Lung (tissue), 12 donors: ENCODE measurements around the gene TEF. TPM values are rescaled to one million over a fixed set of nuclear protein-coding genes. Genes with fewer than 3 reads are reported as not detected.

ENCODE experiments used
- ATAC-seq: fragments of 200-7000 bp; cut with Tn5 transposase; one replicate; pipeline ENCODE4 v1.9.1; 2020; ENCODE audit warnings: moderate number of reproducible peaks; ENCODE audit not compliant: insufficient read depth, low FRiP score
- DNase-seq, 3 donors: peaks; one replicate each; pipeline ENCODE4 v3.0.0-alpha.2; 2013 to 2017
- H3K27ac ChIP-seq, 2 donors: one replicate each; pipeline ENCODE4 v1.5.1; 2013; ENCODE audit warnings: mild to moderate bottlenecking in 2 of 2, moderate library complexity in 2 of 2, control low read depth in 1 of 2, inconsistent platforms in 1 of 2, low read depth in 1 of 2, low read length in 1 of 2
- H3K27me3 ChIP-seq, 3 donors: one replicate each; pipeline ENCODE4 v1.5.1; 2013; ENCODE audit warnings: low read length in 2 of 3; ENCODE audit not compliant: control insufficient read depth in 3 of 3, insufficient read depth in 3 of 3
- H3K36me3 ChIP-seq, 4 donors: one replicate each; pipeline ENCODE4 v1.5.1; 2013; ENCODE audit warnings: low read length in 4 of 4, mild to moderate bottlenecking in 1 of 4, moderate library complexity in 1 of 4; ENCODE audit not compliant: control insufficient read depth in 4 of 4, insufficient read depth in 4 of 4
- H3K4me1 ChIP-seq, 5 donors: one replicate each; pipeline ENCODE4 v1.5.1; 2013; ENCODE audit warnings: low read length in 5 of 5, mild to moderate bottlenecking in 2 of 5, moderate library complexity in 1 of 5; ENCODE audit not compliant: control insufficient read depth in 5 of 5, insufficient read depth in 5 of 5
- H3K4me3 ChIP-seq: one replicate; pipeline ENCODE4 v1.5.1; 2013; ENCODE audit warnings: mild to moderate bottlenecking, control low read depth, moderate library complexity
- H3K9ac ChIP-seq, 2 donors: one replicate each; pipeline ENCODE4 v1.5.1; 2013; ENCODE audit warnings: low read length in 2 of 2, control low read depth in 1 of 2; ENCODE audit not compliant: insufficient read depth in 1 of 2
- H3K9me3 ChIP-seq, 4 donors: one replicate each; pipeline ENCODE4 v1.5.1; 2013; ENCODE audit warnings: low read length in 3 of 4, mild to moderate bottlenecking in 1 of 4, moderate library complexity in 1 of 4; ENCODE audit not compliant: control insufficient read depth in 4 of 4, insufficient read depth in 3 of 4
- WGBS, 2 donors: extraction: QIAGEN DNeasy Blood & Tissue Kit; methylation state at CpG; one replicate each; pipeline ENCODE4 v1.1.7; 2013; 5-methylcytosine and 5-hydroxymethylcytosine counted together
- polyA plus RNA-seq, 2 donors: library from polyadenylated mRNA; stranded (reverse); fragments of 200-250 nt; gene quantifications; one replicate each; pipeline ENCODE4 v1.2.1, GENCODE V29; 2013
- total RNA-seq, 2 donors: library from RNA; depleted of rRNA in 1 of 2; stranded (reverse); fragments of >200 nt in 1 of 2; gene quantifications; one replicate each; pipeline ENCODE4 v1.2.1, GENCODE V29; 2014 to 2021
- TF ChIP-seq, protein P1 (sequence below): IDR thresholded peaks from 2 replicates; pipeline ENCODE4 v1.5.1; 2012; ENCODE audit warnings: mild to moderate bottlenecking; ENCODE audit errors: control extremely low read depth, extremely low read depth
- donor health status: control.
- donor health status: control.
- donor health status: Bipolar disorder and iron deficiency.
- donor health status: healthy.
- donor health status: DM: yes; HTN: yes; CAD: no.

Gene TEF
- total and polyA plus RNA-seq, 4 donors, result 6.4 to 23.8 (median 14.1) TPM

DNA sequence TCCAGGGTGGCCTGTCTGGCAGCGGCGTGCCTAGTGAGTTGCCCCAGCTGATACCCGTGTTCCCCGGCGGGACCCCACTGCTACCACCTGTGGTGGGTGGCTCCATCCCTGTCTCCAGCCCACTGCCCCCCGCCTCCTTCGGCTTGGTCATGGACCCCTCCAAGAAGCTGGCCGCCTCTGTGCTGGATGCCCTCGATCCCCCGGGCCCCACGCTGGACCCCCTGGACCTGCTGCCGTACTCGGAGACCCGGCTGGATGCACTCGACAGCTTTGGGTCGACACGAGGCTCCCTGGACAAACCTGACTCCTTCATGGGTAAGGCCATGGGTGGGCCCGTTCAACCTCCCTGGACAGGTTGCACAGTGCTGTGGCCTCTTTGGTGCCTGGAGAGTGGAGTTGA lies 41.9 kb upstream of the TEF start:
- DNase-seq (no peak), ATAC-seq (no peak)
- H3K4me1 ChIP-seq, result no peaks in the 10 kb centered on the region
- peaks cover 12 to 58% (median 17%) of the 10 kb centered on the region in 4 donors for H3K36me3 ChIP-seq
- 96% methylated on average over 14 to 18 of the region's 18 CpGs for WGBS, 2 donors
- no peak overlapping the region for H3K27ac ChIP-seq
- H3K9me3 ChIP-seq, result no peaks in the 10 kb centered on the region
- TF ChIP-seq, protein P1, sequence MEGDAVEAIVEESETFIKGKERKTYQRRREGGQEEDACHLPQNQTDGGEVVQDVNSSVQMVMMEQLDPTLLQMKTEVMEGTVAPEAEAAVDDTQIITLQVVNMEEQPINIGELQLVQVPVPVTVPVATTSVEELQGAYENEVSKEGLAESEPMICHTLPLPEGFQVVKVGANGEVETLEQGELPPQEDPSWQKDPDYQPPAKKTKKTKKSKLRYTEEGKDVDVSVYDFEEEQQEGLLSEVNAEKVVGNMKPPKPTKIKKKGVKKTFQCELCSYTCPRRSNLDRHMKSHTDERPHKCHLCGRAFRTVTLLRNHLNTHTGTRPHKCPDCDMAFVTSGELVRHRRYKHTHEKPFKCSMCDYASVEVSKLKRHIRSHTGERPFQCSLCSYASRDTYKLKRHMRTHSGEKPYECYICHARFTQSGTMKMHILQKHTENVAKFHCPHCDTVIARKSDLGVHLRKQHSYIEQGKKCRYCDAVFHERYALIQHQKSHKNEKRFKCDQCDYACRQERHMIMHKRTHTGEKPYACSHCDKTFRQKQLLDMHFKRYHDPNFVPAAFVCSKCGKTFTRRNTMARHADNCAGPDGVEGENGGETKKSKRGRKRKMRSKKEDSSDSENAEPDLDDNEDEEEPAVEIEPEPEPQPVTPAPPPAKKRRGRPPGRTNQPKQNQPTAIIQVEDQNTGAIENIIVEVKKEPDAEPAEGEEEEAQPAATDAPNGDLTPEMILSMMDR, result no peak
- H3K27me3 ChIP-seq, result no peaks in the 10 kb centered on the region
- no peak overlapping the region for H3K4me3 ChIP-seq
- no peak overlapping the region for H3K9ac ChIP-seq

DNA sequence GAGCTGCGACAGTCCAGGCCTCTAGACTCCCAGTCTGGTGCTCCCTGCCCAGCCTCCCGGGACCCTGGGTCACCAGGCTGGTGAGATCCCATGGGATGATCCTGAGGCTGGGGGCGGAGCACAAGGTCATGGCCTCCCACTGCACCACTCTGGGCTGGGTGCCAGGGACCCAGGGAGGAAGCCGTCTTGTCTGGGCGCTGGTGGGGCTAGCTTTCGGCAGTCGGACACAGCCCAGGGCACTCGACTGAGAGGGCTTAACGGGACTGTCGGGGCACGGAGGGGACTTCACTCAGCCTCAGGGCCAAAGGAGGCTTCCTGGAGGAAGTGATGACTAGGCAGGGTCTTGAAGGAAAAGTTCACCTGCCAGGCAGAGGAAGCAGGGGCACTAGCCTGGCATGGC lies 41.4 kb upstream of the TEF start:
- H3K27me3 ChIP-seq, result no peaks in the 10 kb centered on the region
- H3K4me1 ChIP-seq, result no peaks in the 10 kb centered on the region
- DNase-seq (no peak), ATAC-seq (no peak)
- no peak overlapping the region for H3K9ac ChIP-seq
- H3K27ac ChIP-seq, result no peak overlapping the region
- peaks cover 12 to 55% (median 17%) of the 10 kb centered on the region in 4 donors for H3K36me3 ChIP-seq
- 83 to 91% methylated on average over 11 of the region's 11 CpGs for WGBS, 2 donors
- H3K4me3 ChIP-seq, result no peak overlapping the region
- H3K9me3 ChIP-seq, result no peaks in the 10 kb centered on the region
- TF ChIP-seq, protein P1, result no peak

DNA sequence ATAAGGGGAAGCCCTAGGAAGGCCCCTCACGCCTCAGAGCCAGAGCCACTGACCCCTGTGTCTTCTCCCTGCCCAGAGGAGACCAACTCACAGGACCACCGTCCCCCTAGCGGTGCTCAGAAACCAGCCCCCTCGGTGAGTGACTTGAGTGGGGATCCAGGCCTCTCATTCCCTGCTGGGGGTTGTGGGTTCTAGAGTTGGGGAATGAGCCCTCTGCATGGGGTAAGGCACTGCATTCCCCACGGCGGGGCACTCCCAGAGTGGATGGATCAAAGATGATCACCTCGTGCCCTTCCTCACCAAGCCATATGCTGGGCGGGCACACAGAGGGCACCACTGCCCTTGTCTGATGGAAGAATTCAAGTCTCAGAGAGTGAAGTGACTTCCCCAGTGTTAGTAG lies 40.7 kb upstream of the TEF start:
- no peaks in the 10 kb centered on the region for H3K4me1 ChIP-seq
- peaks cover 11 to 56% (median 21%) of the 10 kb centered on the region in 4 donors for H3K36me3 ChIP-seq
- 96 to 97% methylated on average over 8 of the region's 8 CpGs for WGBS, 2 donors

DNA sequence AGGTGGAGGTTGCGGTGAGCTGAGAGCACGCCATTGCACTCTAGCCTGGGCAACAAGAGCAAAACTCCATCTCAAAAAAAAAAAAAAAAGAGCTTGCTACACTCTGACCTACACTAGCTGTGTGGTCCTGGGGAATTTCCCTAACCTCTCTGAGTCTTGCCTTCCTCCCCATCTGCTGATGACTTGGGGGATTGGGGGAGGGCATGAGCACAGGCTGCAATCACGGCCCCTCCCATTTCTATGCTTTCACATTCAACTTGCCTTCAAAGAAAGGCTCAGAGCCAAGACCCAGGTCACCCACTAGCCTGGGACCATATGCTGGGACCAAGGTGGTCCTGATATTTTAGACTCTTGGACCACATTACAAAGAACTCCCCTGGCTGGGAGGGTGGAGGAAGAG lies 39.8 kb upstream of the TEF start:
- TF ChIP-seq, protein P1, result no peak
- ATAC-seq, result no peak
- 88 to 96% methylated on average over 3 of the region's 3 CpGs for WGBS, 2 donors

More for the DNA sequence above, 40.7 kb upstream of the TEF start:
- no peak overlapping the region for H3K4me3 ChIP-seq
- DNase-seq (no peak), ATAC-seq (no peak)
- TF ChIP-seq, protein P1, result no peak
- no peaks in the 10 kb centered on the region for H3K27me3 ChIP-seq
- H3K9ac ChIP-seq, result no peak overlapping the region
- no peaks in the 10 kb centered on the region for H3K9me3 ChIP-seq
- H3K27ac ChIP-seq, result no peak overlapping the region

More for the DNA sequence above, 39.8 kb upstream of the TEF start:
- DNase-seq, result no peak
- Histone ChIP-seq H3K36me3 (peaks cover 11 to 64% (median 24%) of the 10 kb centered on the region in 4 donors), H3K4me3 (no peak overlapping the region), H3K9me3 (no peaks in the 10 kb centered on the region), H3K27me3 (no peaks in the 10 kb centered on the region), H3K4me1 (no peaks in the 10 kb centered on the region), H3K27ac (no peak overlapping the region), H3K9ac (no peak overlapping the region)
